Prostate gland (tissue), 2 donors: ENCODE results near the gene MKRN2OS.

ENCODE experiments used
- POLR2A ChIP-seq: fragments of 450-650 bp; IDR thresholded peaks from one replicate; pipeline ENCODE4 v1.6.1; 2016; ENCODE audit warnings: antibody characterized with exemption, mild to moderate bottlenecking
- POLR2AphosphoS5 ChIP-seq: sonication (generic); formaldehyde crosslinking; IDR thresholded peaks from one replicate; pipeline ENCODE4 v1.6.1; 2017; ENCODE audit warnings: antibody characterized with exemption
- TF ChIP-seq, protein P1 (sequence below), 4 experiments: fragments of 200-600 bp in 2 of 4; fragments of 450-650 bp in 2 of 4; sonication (generic) in 2 of 4; IDR thresholded peaks; 1 replicate in 3 of 4; 2 replicates in 1 of 4; pipeline ENCODE4 v1.5.1; 2016 to 2019; ENCODE audit warnings: antibody characterized with exemption in 4 of 4, mild to moderate bottlenecking in 2 of 4, moderate library complexity in 2 of 4

GRCh38 chr3:12591456-12591855, 46.2 kb upstream of the MKRN2OS start:
- TF ChIP-seq, protein P1, sequence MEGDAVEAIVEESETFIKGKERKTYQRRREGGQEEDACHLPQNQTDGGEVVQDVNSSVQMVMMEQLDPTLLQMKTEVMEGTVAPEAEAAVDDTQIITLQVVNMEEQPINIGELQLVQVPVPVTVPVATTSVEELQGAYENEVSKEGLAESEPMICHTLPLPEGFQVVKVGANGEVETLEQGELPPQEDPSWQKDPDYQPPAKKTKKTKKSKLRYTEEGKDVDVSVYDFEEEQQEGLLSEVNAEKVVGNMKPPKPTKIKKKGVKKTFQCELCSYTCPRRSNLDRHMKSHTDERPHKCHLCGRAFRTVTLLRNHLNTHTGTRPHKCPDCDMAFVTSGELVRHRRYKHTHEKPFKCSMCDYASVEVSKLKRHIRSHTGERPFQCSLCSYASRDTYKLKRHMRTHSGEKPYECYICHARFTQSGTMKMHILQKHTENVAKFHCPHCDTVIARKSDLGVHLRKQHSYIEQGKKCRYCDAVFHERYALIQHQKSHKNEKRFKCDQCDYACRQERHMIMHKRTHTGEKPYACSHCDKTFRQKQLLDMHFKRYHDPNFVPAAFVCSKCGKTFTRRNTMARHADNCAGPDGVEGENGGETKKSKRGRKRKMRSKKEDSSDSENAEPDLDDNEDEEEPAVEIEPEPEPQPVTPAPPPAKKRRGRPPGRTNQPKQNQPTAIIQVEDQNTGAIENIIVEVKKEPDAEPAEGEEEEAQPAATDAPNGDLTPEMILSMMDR (IDR thresholded peaks at IDR 0.05), result no peak
- no peak for TF ChIP-seq POLR2A
- TF ChIP-seq POLR2AphosphoS5, result no peak
